Measurements from ENCODE around the gene TCEA3.

The TCEA3 gene

GRCh38 chr1:23466423-23466989 is 42.0 kb upstream of the TCEA3 start:
- TF ChIP-seq, protein P1, sequence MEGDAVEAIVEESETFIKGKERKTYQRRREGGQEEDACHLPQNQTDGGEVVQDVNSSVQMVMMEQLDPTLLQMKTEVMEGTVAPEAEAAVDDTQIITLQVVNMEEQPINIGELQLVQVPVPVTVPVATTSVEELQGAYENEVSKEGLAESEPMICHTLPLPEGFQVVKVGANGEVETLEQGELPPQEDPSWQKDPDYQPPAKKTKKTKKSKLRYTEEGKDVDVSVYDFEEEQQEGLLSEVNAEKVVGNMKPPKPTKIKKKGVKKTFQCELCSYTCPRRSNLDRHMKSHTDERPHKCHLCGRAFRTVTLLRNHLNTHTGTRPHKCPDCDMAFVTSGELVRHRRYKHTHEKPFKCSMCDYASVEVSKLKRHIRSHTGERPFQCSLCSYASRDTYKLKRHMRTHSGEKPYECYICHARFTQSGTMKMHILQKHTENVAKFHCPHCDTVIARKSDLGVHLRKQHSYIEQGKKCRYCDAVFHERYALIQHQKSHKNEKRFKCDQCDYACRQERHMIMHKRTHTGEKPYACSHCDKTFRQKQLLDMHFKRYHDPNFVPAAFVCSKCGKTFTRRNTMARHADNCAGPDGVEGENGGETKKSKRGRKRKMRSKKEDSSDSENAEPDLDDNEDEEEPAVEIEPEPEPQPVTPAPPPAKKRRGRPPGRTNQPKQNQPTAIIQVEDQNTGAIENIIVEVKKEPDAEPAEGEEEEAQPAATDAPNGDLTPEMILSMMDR (conservative IDR thresholded peaks at IDR 0.05): no peak
- no peak overlapping the region for H3K27ac ChIP-seq

- TF ChIP-seq, protein P1 (conservative IDR thresholded peaks at IDR 0.05): no peak
- no peak overlapping the region for H3K27ac ChIP-seq
Measured at GRCh38 chr1:23463286-23463685, 38.7 kb upstream of the TCEA3 start.

DNA sequence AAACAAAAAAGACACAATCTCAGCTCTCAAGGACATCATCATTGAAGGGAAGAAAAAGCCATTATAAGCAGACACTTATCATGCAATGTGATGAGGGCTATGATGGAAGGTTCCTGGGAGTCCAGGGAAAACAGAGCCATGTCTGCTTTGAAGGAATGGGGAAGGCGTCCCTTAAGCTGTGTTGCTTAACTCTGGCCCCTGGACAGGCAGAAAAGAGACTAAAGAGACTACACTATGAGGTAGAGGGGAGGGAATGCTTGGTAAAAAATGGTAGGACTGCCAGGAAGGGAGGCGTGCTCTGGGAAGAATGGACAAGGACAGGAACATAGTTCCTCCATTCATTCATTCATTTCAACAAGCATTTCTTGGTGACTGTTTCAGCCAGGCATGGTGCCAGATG is 38.2 kb upstream of the TCEA3 start:
- TF ChIP-seq, protein P1 (conservative IDR thresholded peaks at IDR 0.05): no peak
- no peak overlapping the region for H3K27ac ChIP-seq

GRCh38 chr1:23461050-23461449 is 36.5 kb upstream of the TCEA3 start:
- H3K27ac ChIP-seq: no peak overlapping the region
- TF ChIP-seq, protein P1 (conservative IDR thresholded peaks at IDR 0.05): no peak

DNA sequence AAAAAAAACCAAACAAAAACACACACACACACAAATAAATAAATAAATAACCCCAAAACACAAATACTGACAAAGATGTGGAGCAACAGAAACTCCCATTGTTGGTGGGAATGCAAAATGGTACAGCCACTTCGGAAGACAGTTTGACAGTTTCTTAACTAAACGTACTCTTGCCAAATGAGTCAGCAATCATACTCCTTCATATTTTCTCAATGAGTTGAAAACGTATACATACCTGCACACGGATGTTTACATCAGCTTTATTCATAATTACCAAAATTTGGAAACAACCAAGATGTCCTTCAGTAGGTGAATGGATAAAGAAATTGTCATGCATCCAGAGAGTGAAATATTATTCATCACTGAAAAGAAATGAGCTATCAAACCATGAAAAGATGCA is 36.0 kb upstream of the TCEA3 start:
- TF ChIP-seq, protein P1 (conservative IDR thresholded peaks at IDR 0.05): no peak
- H3K27ac ChIP-seq: no peak overlapping the region

DNA sequence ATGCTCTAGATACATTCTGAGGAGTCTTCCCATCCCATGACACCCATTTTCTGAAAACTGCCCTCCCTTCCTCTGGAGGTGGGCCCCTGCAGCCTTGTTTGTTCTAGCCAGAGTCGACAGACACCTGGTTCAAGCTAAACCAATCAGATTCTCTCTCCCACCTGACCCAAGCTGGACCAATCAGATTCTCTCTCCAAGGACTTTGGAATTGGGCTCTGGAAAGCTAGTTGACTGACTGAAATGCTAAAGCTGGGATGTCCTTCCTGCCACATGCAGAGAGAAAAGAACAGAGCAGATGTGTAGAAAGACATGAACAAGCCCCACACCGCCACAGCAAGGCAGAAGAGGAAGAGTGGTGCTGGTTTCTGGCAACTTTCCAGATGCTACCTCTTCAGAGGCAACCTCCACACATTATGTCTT is 34.8 kb upstream of the TCEA3 start:
- TF ChIP-seq, protein P1 (conservative IDR thresholded peaks at IDR 0.05): no peak
- H3K27ac ChIP-seq: no peak overlapping the region

GRCh38 chr1:23456226-23456625 is 31.7 kb upstream of the TCEA3 start:
- TF ChIP-seq, protein P1 (conservative IDR thresholded peaks at IDR 0.05): no peak
- H3K27ac ChIP-seq: no peak overlapping the region
